Hepatocyte (in vitro differentiated cells): ENCODE measurements around the gene BTRC.
"Not testable (repeated sequence)": the region's sequence is repeated elsewhere in the genome, so short reads cannot be mapped to it uniquely, and the experiment has no call there.

Experiments
- EZH2 ChIP-seq: fragments of 200-600 bp; sonication (generic); IDR thresholded peaks from 2 replicates; pipeline ENCODE4 v1.6.1; 2016; ENCODE audit warnings: antibody characterized with exemption, mild to moderate bottlenecking, borderline replicate concordance
- TF ChIP-seq, protein P1 (sequence below): fragments of 200-600 bp; sonication (generic); IDR thresholded peaks from 2 replicates; pipeline ENCODE4 v1.5.1; 2016; ENCODE audit warnings: antibody characterized with exemption, mild to moderate bottlenecking; ENCODE audit not compliant: poor library complexity

- TF ChIP-seq, protein P1, sequence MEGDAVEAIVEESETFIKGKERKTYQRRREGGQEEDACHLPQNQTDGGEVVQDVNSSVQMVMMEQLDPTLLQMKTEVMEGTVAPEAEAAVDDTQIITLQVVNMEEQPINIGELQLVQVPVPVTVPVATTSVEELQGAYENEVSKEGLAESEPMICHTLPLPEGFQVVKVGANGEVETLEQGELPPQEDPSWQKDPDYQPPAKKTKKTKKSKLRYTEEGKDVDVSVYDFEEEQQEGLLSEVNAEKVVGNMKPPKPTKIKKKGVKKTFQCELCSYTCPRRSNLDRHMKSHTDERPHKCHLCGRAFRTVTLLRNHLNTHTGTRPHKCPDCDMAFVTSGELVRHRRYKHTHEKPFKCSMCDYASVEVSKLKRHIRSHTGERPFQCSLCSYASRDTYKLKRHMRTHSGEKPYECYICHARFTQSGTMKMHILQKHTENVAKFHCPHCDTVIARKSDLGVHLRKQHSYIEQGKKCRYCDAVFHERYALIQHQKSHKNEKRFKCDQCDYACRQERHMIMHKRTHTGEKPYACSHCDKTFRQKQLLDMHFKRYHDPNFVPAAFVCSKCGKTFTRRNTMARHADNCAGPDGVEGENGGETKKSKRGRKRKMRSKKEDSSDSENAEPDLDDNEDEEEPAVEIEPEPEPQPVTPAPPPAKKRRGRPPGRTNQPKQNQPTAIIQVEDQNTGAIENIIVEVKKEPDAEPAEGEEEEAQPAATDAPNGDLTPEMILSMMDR = not testable (repeated sequence)
- not testable (repeated sequence) for TF ChIP-seq EZH2
These were observed 6.9 kb downstream of the BTRC start for GRCh38 chr10:101360841-101361240.
